ENCODE data around the gene SELENOH.
A peak's percentile ranks its signal among the peaks of the same experiment; 100 is the strongest.
"Not testable (repeated sequence)": the region's sequence is repeated elsewhere in the genome, so short reads cannot be mapped to it uniquely, and the experiment has no call there.

Gene SELENOH

GRCh38 chr11:57741132-57742086 is at the start of gene SELENOH:
TSS of gene SELENOH (plus strand) at chr11:57741491. CDS start at chr11:57741596, 105 bp downstream.
- DNase-seq (ENCODE audit: low spot score), result peak; percentile 95

- no peak for DNase-seq (ENCODE audit: low spot score)
Measured at GRCh38 chr11:57698843-57699365, 42.4 kb upstream of the SELENOH start.

GRCh38 chr11:57699813-57700212 is 41.5 kb upstream of the SELENOH start:
- no peak for DNase-seq (ENCODE audit: low spot score)

GRCh38 chr11:57700425-57700824 is 40.9 kb upstream of the SELENOH start:
- DNase-seq (ENCODE audit: low spot score), result no peak

- DNase-seq (ENCODE audit: low spot score), result no peak
Measured at GRCh38 chr11:57703341-57703740, 38.0 kb upstream of the SELENOH start.

- DNase-seq (ENCODE audit: low spot score), result no peak
Measured at GRCh38 chr11:57704932-57705331, 36.4 kb upstream of the SELENOH start.

- not testable (repeated sequence) for DNase-seq (ENCODE audit: low spot score)
Measured at GRCh38 chr11:57705432-57705831, 35.9 kb upstream of the SELENOH start.

- DNase-seq (ENCODE audit: low spot score), result no peak
Measured at GRCh38 chr11:57709802-57710367, 31.4 kb upstream of the SELENOH start.

- peak; percentile 66 for DNase-seq (ENCODE audit: low spot score)
Measured at GRCh38 chr11:57711414-57712255, 29.7 kb upstream of the SELENOH start, which contains the start of gene MED19. TSS of gene MED19 (minus strand) at chr11:57712215. CDS start at chr11:57712179, 36 bp downstream.

- peak; percentile 100 for DNase-seq (ENCODE audit: low spot score)
Measured at GRCh38 chr11:57712256-57713150, 28.8 kb upstream of the SELENOH start, which contains the start of gene TMX2. TSS of gene TMX2 (plus strand) at chr11:57712593. CDS start at chr11:57712619, 26 bp downstream.

GRCh38 chr11:57713835-57714234 is 27.5 kb upstream of the SELENOH start:
- DNase-seq (ENCODE audit: low spot score), result no peak

GRCh38 chr11:57716726-57717125 is 24.6 kb upstream of the SELENOH start:
- not testable (repeated sequence) for DNase-seq (ENCODE audit: low spot score)

- DNase-seq (ENCODE audit: low spot score), result no peak
Measured at GRCh38 chr11:57727185-57727584, 14.1 kb upstream of the SELENOH start.

GRCh38 chr11:57728829-57729228 is 12.5 kb upstream of the SELENOH start:
- DNase-seq (ENCODE audit: low spot score), result no peak

GRCh38 chr11:57729479-57729878 is 11.8 kb upstream of the SELENOH start:
- no peak for DNase-seq (ENCODE audit: low spot score)

GRCh38 chr11:57732661-57733060 is 8.6 kb upstream of the SELENOH start:
- DNase-seq (ENCODE audit: low spot score), result no peak

GRCh38 chr11:57735619-57736298 is 5.5 kb upstream of the SELENOH start:
- DNase-seq (ENCODE audit: low spot score), result no peak

- no peak for DNase-seq (ENCODE audit: low spot score)
Measured at GRCh38 chr11:57742087-57742452, 779 bp downstream of the SELENOH start.

GRCh38 chr11:57744357-57744756 is 3.1 kb downstream of the SELENOH start:
- DNase-seq (ENCODE audit: low spot score), result no peak

GRCh38 chr11:57745206-57745605 is 3.9 kb downstream of the SELENOH start:
- DNase-seq (ENCODE audit: low spot score), result no peak

All from pons (tissue), 1 donor.